NCI-H2081 (cell line): ENCODE results near the gene FAM20C.

Experiments
- DNase-seq, 2 experiments: peaks; one replicate each; lab custom pipeline; 2025; lab: John Stamatoyannopoulos, UW

FAM20C gene

GRCh38 chr7:273327-273726 lies 81.0 kb downstream of the FAM20C start:
- no peak for DNase-seq

- no peak for DNase-seq
Observed at GRCh38 chr7:274266-274665, 81.9 kb downstream of the FAM20C start.

- no peak for DNase-seq
Observed at GRCh38 chr7:276230-276835, 84.0 kb downstream of the FAM20C start.

- DNase-seq: no peak
Observed at GRCh38 chr7:277228-277627, 84.9 kb downstream of the FAM20C start.

- DNase-seq: no peak
Observed at GRCh38 chr7:278081-278480, 85.7 kb downstream of the FAM20C start.

GRCh38 chr7:279821-280220 lies 87.5 kb downstream of the FAM20C start:
- DNase-seq: no peak

- DNase-seq: no peak
Observed at GRCh38 chr7:280461-280860, 88.1 kb downstream of the FAM20C start.

GRCh38 chr7:281637-282036 lies 89.3 kb downstream of the FAM20C start:
- no peak for DNase-seq

GRCh38 chr7:282621-283020 lies 90.2 kb downstream of the FAM20C start:
- DNase-seq: no peak

GRCh38 chr7:284762-285722 lies 92.7 kb downstream of the FAM20C start:
- no peak for DNase-seq

GRCh38 chr7:285731-286130 lies 93.4 kb downstream of the FAM20C start:
- no peak for DNase-seq

- DNase-seq: no peak
Observed at GRCh38 chr7:286266-286665, 93.9 kb downstream of the FAM20C start.

- DNase-seq: no peak
Observed at GRCh38 chr7:288671-289101, 96.3 kb downstream of the FAM20C start.

- no peak for DNase-seq
Observed at GRCh38 chr7:289209-289755, 96.9 kb downstream of the FAM20C start.

- no peak for DNase-seq
Observed at GRCh38 chr7:289756-290553, 97.6 kb downstream of the FAM20C start, which contains the start of gene FOXL3. Gene FOXL3, plus strand, starts transcription at chr7:290170. Its CDS starts 0 bp downstream, at chr7:290170.

GRCh38 chr7:290554-291372 lies 98.4 kb downstream of the FAM20C start:
- no peak for DNase-seq

GRCh38 chr7:291373-292092 lies 99.2 kb downstream of the FAM20C start:
- DNase-seq: no peak

- DNase-seq: no peak
Observed at GRCh38 chr7:292226-292625, 99.9 kb downstream of the FAM20C start.

GRCh38 chr7:292826-293225 lies 100.5 kb downstream of the FAM20C start:
- no peak for DNase-seq

- DNase-seq: no peak
Observed at GRCh38 chr7:293681-294439, 101.5 kb downstream of the FAM20C start.
